Endothelial cell of umbilical vein (primary cell): ENCODE results near the gene MGAT1. TPM values are rescaled to one million over a fixed set of nuclear protein-coding genes. Genes with fewer than 3 reads are reported as not detected.

Experiments used
- BruUV-seq: library from RNA; stranded (reverse); fragments of 400-500 nt; replicated peaks from 2 replicates; lab custom pipeline; 2021; lab: Mats Ljungman, UMichigan
- CTCF ChIA-PET: fragments of 300-600, 350-600 bp; sonication (Branson Sonifier 250); formaldehyde crosslinking; loops from one replicate; lab custom pipeline; 2021; ENCODE audit warnings: antibody characterized with exemption, inconsistent platforms; lab: Charles Lee
- POLR2A ChIA-PET: fragments of 300-600, 350-600 bp; sonication (Branson Sonifier 250); formaldehyde crosslinking; loops from one replicate; lab custom pipeline; 2021; ENCODE audit warnings: antibody characterized with exemption, inconsistent platforms; lab: Charles Lee
- DNase-seq: peaks from one replicate; pipeline ENCODE4 v3.0.0-alpha.2; 2011; ENCODE audit warnings: low read depth, low spot score
- FAIRE-seq: peaks from 2 replicates; lab custom pipeline; 2011; peaks lifted over from hg19 to GRCh38; lab: Jason Lieb, UNC
- H2AFZ ChIP-seq: 2 replicates; pipeline ENCODE4 v1.6.0; 2012; ENCODE audit warnings: low read depth, low read length, control low read depth, inconsistent platforms
- H3K27ac ChIP-seq: 2 replicates; pipeline ENCODE4 v1.5.1; 2011; ENCODE audit warnings: low read depth, mild to moderate bottlenecking, control low read depth, low read length, moderate library complexity; ENCODE audit not compliant: insufficient read depth
- H3K27me3 ChIP-seq, 2 experiments: 2 replicates each; pipeline versions ENCODE4 v1.6.0 to v1.6.1; 2011; ENCODE audit warnings: low read length in 2 of 2, mixed read lengths in 1 of 2; ENCODE audit not compliant: control insufficient read depth in 2 of 2, insufficient read depth in 2 of 2
- H3K36me3 ChIP-seq, 2 experiments: 2 replicates in 1 of 2; 3 replicates in 1 of 2; pipeline ENCODE4 v1.5.1; 2011; ENCODE audit warnings: low read length in 2 of 2, mild to moderate bottlenecking in 1 of 2, moderate library complexity in 1 of 2; ENCODE audit not compliant: control insufficient read depth in 2 of 2, insufficient read depth in 2 of 2; ENCODE audit errors: extremely low read depth in 1 of 2
- H3K4me1 ChIP-seq: 3 replicates; pipeline ENCODE4 v1.5.1; 2011; ENCODE audit warnings: mild to moderate bottlenecking, low read length; ENCODE audit not compliant: control insufficient read depth, insufficient read depth; ENCODE audit errors: extremely low read depth
- H3K4me2 ChIP-seq: 2 replicates; pipeline ENCODE4 v1.6.1; 2011; ENCODE audit warnings: low read length, control low read depth, mixed read lengths; ENCODE audit not compliant: insufficient read depth
- H3K4me3 ChIP-seq, 3 experiments: fragments of 200-600 bp in 1 of 3; sonication (generic), shearing (Covaris generic) in 1 of 3; replicated peaks in 1 of 3; 2 replicates each; pipeline ENCODE4 v1.5.1; 2011 to 2016; ENCODE audit warnings: control low read depth in 3 of 3, low read length in 3 of 3, mild to moderate bottlenecking in 2 of 3, inconsistent platforms in 1 of 3, low read depth in 1 of 3, moderate library complexity in 1 of 3; ENCODE audit not compliant: insufficient read depth in 1 of 3
- H3K79me2 ChIP-seq: 2 replicates; pipeline ENCODE4 v1.6.0; 2012; ENCODE audit warnings: low read length, inconsistent platforms; ENCODE audit not compliant: control insufficient read depth, insufficient read depth
- H3K9ac ChIP-seq: replicated peaks from 2 replicates; pipeline ENCODE3; 2011; ENCODE audit warnings: low read length, control low read depth; ENCODE audit not compliant: insufficient read depth; ENCODE audit errors: extremely low read depth
- H3K9me1 ChIP-seq: replicated peaks from 3 replicates; pipeline ENCODE4 v1.6.0; 2011; ENCODE audit warnings: mild to moderate bottlenecking, low read length; ENCODE audit not compliant: control insufficient read depth, insufficient read depth; ENCODE audit errors: extremely low read depth
- H3K9me3 ChIP-seq: replicated peaks from 2 replicates; pipeline ENCODE4 v1.5.1; 2012; ENCODE audit warnings: low read length, inconsistent platforms; ENCODE audit not compliant: control insufficient read depth, insufficient read depth
- H4K20me1 ChIP-seq: replicated peaks from 2 replicates; pipeline ENCODE3; 2011; ENCODE audit warnings: mild to moderate bottlenecking, low read length; ENCODE audit not compliant: control insufficient read depth, insufficient read depth; ENCODE audit errors: extremely low read depth
- CTCF ChIP-seq, 2 donors: IDR thresholded peaks; 1 replicate in 1 of 2; 2 replicates in 1 of 2; pipeline ENCODE4 v1.5.1; 2011; ENCODE audit warnings: low read length in 2 of 2, mild to moderate bottlenecking in 2 of 2, moderate library complexity in 2 of 2, control low read depth in 1 of 2, inconsistent platforms in 1 of 2, low read depth in 1 of 2; ENCODE audit not compliant: insufficient read depth in 1 of 2; ENCODE audit errors: extremely low read depth in 1 of 2
- EZH2 ChIP-seq: IDR thresholded peaks from 2 replicates; pipeline ENCODE4 v1.6.1; 2012; ENCODE audit warnings: borderline replicate concordance, low read depth, mild to moderate bottlenecking, moderate library complexity, low read length, inconsistent platforms; ENCODE audit not compliant: severe bottlenecking
- FOS ChIP-seq: IDR thresholded peaks from 2 replicates; pipeline ENCODE4 v1.6.1; 2011; ENCODE audit warnings: mild to moderate bottlenecking, low read length, moderate library complexity, borderline replicate concordance; ENCODE audit not compliant: insufficient read depth
- GATA2 ChIP-seq: IDR thresholded peaks from 2 replicates; pipeline ENCODE4 v1.7.0; 2011; ENCODE audit warnings: low read depth, mild to moderate bottlenecking, moderate library complexity, mixed read lengths, low read length; ENCODE audit not compliant: insufficient read length, insufficient read depth
- JUN ChIP-seq: IDR thresholded peaks from 2 replicates; pipeline ENCODE4 v1.6.1; 2011; ENCODE audit warnings: borderline replicate concordance, low read depth; ENCODE audit not compliant: insufficient read length, insufficient read depth
- MYC ChIP-seq: IDR thresholded peaks from one replicate; pipeline ENCODE4 v1.6.1; 2011; ENCODE audit warnings: mild to moderate bottlenecking, low read depth, low read length
- POLR2A ChIP-seq: IDR thresholded peaks from 2 replicates; pipeline ENCODE4 v1.6.1; 2012; ENCODE audit warnings: low read depth, mild to moderate bottlenecking, control low read depth, low read length
- POLR2AphosphoS5 ChIP-seq: IDR thresholded peaks from 2 replicates; pipeline ENCODE4 v1.6.1; 2012; ENCODE audit warnings: low read depth, mild to moderate bottlenecking, control low read depth, low read length, moderate library complexity; ENCODE audit not compliant: insufficient read depth
- dilution Hi-C: fragments of 300-500 bp; cut with MboI; formaldehyde crosslinking; loops from one replicate; pipeline ENCODE4 v1.15.0; 2019; ENCODE audit warnings: low sequenced_read_pairs; ENCODE audit not compliant: extremely low pct_ligation_motif_present
- intact Hi-C: fragments of 100-400 bp; cut with micrococcal nuclease; formaldehyde crosslinking; loops from one replicate; pipeline ENCODE4 v1.10.0; 2022
- polyA plus RNA-seq, 4 experiments: library from polyadenylated mRNA; depleted of rRNA in 3 of 4; stranded (reverse) in 3 of 4; unstranded in 1 of 4; fragments of >200 nt; gene quantifications; 2 replicates each; pipeline versions ENCODE4 v1.2.1 to v1.2.3, GENCODE V29; 2011 to 2012; ENCODE audit warnings: missing spikeins in 1 of 4
- total RNA-seq: library from RNA; stranded (reverse); gene quantifications from 2 replicates; pipeline ENCODE4 v1.2.3, GENCODE V29; 2021
- TF ChIP-seq, protein P1 (sequence below): IDR thresholded peaks from 2 replicates; pipeline ENCODE4 v1.6.1; 2011; ENCODE audit not compliant: insufficient read depth, insufficient read length

MGAT1 gene
- total and polyA plus RNA-seq, 2 donors (not counting 3 experiments of a cell fraction or from before 2014, with no cell fraction given): 123 to 126 TPM

- H3K9me1 ChIP-seq: no peaks in the 10 kb centered on the region
- TF ChIP-seq POLR2A: no peak
- TF ChIP-seq GATA2: no peak
- TF ChIP-seq, protein P1, sequence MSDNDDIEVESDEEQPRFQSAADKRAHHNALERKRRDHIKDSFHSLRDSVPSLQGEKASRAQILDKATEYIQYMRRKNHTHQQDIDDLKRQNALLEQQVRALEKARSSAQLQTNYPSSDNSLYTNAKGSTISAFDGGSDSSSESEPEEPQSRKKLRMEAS: no peak
- no peak for TF ChIP-seq FOS
- TF ChIP-seq CTCF (IDR thresholded peaks at IDR 0.05; ENCODE audit: extremely low read depth in 1 of 2, insufficient read depth in 1 of 2, low read depth in 1 of 2, low read length in 2 of 2): no peak
- TF ChIP-seq POLR2AphosphoS5: no peak
- TF ChIP-seq JUN: no peak
- no peak for TF ChIP-seq EZH2
- TF ChIP-seq MYC: no peak
- H4K20me1 ChIP-seq: no peaks in the 10 kb centered on the region
- H3K4me3 ChIP-seq: no peak overlapping the region
- FAIRE-seq (no peak), DNase-seq (no peak)
- POLR2A ChIA-PET: interaction anchor here (0.8 kb wide), 1 partner anchor 1016 kb away, joined by 3 read pairs; no protein-coding TSS in a partner anchor
- H3K9ac ChIP-seq: no peak overlapping the region
- no peaks in the 10 kb centered on the region for H3K79me2 ChIP-seq
- H3K27me3 ChIP-seq: no peaks in the 10 kb centered on the region
- no peak overlapping the region for H3K4me2 ChIP-seq
- intact Hi-C loops: loop anchor here (1.0 kb wide), 1 partner anchor 43 kb away; the partner anchor contains the start of gene ZFP62
- CTCF ChIA-PET: interaction anchor here (1.7 kb wide), 1 partner anchor 51 kb away, joined by 8 read pairs; no protein-coding TSS in a partner anchor
- H2AFZ ChIP-seq: peak overlapping the region; percentile 24
- peaks cover 24% of the 10 kb centered on the region for H3K4me1 ChIP-seq
- no peak overlapping the region for H3K27ac ChIP-seq
- no peaks in the 10 kb centered on the region for H3K36me3 ChIP-seq
- no peaks in the 10 kb centered on the region for H3K9me3 ChIP-seq
- BruUV-seq: no TSS peak
- dilution Hi-C loops: no loop called here
These were observed 15.5 kb upstream of the MGAT1 start for GRCh38 chr5:180817893-180818674.
